Measurements from ENCODE around the gene TELO2.

TELO2 gene

GRCh38 chr16:1444730-1445517, 48.2 kb upstream of the TELO2 start:
- H3K27me3 ChIP-seq (ENCODE audit: control insufficient read depth, low read length) = no peaks in the 10 kb centered on the region
- no peaks in the 10 kb centered on the region for H3K4me1 ChIP-seq (ENCODE audit: control insufficient read depth, low read length)

DNA sequence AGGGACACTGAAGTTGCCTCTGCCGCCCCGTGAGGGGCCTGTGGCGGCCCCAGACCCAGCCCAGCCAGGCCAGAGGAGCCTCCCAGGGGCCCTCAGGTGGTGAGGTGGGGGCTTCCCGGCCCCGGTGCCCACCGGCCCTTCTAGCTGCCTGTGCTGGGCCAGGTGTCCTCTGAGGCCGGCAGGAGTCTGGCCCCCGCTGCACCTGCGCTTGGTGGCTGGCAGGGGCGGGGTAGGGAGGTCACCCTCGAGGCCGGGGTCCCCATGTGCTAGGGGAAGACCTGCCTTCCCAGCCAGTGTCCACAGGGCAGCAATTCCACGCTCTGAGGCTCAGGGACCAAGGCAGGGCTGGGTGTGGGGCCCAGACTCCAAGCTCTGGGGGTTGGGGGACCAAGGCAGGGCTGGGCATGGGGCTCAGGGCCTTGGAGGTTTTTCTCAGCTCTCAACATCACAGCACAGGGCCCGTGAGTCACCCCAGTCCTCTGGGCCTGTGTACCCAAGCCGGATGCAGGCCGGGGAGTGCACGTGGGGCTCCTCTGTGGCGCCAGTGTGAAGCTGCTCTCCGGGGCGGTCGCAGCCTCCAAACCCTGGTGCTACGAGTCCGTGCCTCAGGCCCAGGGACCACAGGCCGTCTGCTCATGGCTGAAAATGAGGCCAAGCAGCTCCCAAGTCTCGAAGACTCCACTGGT, 47.5 kb upstream of the TELO2 start:
- Histone ChIP-seq H3K4me2 (ENCODE audit: low read length) (no peak overlapping the region), H3K27ac (ENCODE audit: low read depth, low read length) (no peak overlapping the region), H3F3A (ENCODE audit: control insufficient read depth, insufficient read depth) (no peaks in the 10 kb centered on the region), H3K27me3 (ENCODE audit: control insufficient read depth, low read length) (no peaks in the 10 kb centered on the region), H3K9me3 (ENCODE audit: control insufficient read depth, insufficient read depth, low read length) (no peaks in the 10 kb centered on the region), H4K20me1 (ENCODE audit: control insufficient read depth, insufficient read depth, low read depth, low read length) (no peaks in the 10 kb centered on the region), H3K36me3 (ENCODE audit: control insufficient read depth, low read length) (peaks cover 8% of the 10 kb centered on the region; the same call in 1 of the 2 replicates), H3K79me2 (ENCODE audit: control insufficient read depth, low read length) (no peaks in the 10 kb centered on the region), H3K4me3 (ENCODE audit: low read length) (no peak overlapping the region), H3K4me1 (ENCODE audit: control insufficient read depth, low read length) (no peaks in the 10 kb centered on the region), H3K9me2 (replicated peaks; ENCODE audit: control insufficient read depth, low read length) (no peaks in the 10 kb centered on the region)
- TF ChIP-seq EZH2phosphoT487 (IDR thresholded peaks at IDR 0.05; ENCODE audit: borderline replicate concordance, low read length) = no peak
- TF ChIP-seq CTCF (IDR thresholded peaks at IDR 0.05; ENCODE audit: low read depth, low read length, poor library complexity, severe bottlenecking) = no peak

More at GRCh38 chr16:1444730-1445517, 48.2 kb upstream of the TELO2 start:
- no peak overlapping the region for H3K27ac ChIP-seq (ENCODE audit: low read depth, low read length)
- no peaks in the 10 kb centered on the region for H3K9me2 ChIP-seq (replicated peaks; ENCODE audit: control insufficient read depth, low read length)
- no peaks in the 10 kb centered on the region for H4K20me1 ChIP-seq (ENCODE audit: control insufficient read depth, insufficient read depth, low read depth, low read length)
- TF ChIP-seq CTCF (IDR thresholded peaks at IDR 0.05; ENCODE audit: low read depth, low read length, poor library complexity, severe bottlenecking) (no peak), EZH2phosphoT487 (IDR thresholded peaks at IDR 0.05; ENCODE audit: borderline replicate concordance, low read length) (no peak)
- H3K9me3 ChIP-seq (ENCODE audit: control insufficient read depth, insufficient read depth, low read length) = no peaks in the 10 kb centered on the region
- H3K36me3 ChIP-seq (ENCODE audit: control insufficient read depth, low read length) = peaks cover 8% of the 10 kb centered on the region; the same call in 1 of the 2 replicates
- H3K4me2 ChIP-seq (ENCODE audit: low read length) = no peak overlapping the region
- no peaks in the 10 kb centered on the region for H3K79me2 ChIP-seq (ENCODE audit: control insufficient read depth, low read length)
- no peak overlapping the region for H3K4me3 ChIP-seq (ENCODE audit: low read length)
- H3F3A ChIP-seq (ENCODE audit: control insufficient read depth, insufficient read depth) = no peaks in the 10 kb centered on the region

DNA sequence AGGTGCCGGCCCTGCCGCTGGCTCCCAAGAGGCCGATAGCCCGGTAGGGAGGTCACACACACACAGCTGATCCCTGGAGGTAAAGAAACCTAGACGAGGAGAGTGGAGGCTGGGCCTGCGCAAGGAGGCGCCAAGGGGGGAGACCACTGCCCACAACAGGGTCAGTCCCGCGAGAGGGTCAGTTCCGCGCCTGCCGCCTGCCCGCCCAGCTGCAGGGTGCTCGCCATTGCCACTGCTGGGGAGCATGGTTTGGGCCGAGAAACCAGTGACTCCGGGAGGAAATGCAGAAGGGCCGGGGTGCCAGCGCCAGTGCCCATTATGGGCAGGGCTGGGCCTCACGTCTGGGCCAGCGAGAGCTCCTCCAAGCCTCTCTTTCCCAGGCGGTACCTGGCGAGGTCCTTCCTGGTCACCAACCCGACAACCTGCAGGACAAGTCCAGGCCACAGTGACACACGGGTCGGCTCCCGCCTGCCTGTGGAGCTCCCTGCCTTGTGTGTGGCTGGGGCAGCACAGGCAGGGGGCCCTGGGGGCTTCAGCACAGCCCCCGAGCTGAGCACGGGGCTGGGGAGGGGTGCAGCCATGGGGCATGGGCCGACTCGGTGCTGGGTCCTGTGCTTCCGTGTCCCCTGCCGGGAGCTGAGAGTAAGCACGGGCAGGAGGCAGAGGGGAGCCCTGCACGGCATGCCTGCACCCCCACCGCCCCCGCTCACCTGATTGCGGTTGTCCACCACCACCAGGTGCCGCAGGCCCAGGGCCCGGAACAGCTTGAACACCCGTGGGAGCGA, 46.7 kb upstream of the TELO2 start:
- H3K27me3 ChIP-seq (ENCODE audit: control insufficient read depth, low read length) = no peaks in the 10 kb centered on the region
- H3K9me2 ChIP-seq (replicated peaks; ENCODE audit: control insufficient read depth, low read length) = no peaks in the 10 kb centered on the region
- H3K9me3 ChIP-seq (ENCODE audit: control insufficient read depth, insufficient read depth, low read length) = no peaks in the 10 kb centered on the region
- H3F3A ChIP-seq (ENCODE audit: control insufficient read depth, insufficient read depth) = no peaks in the 10 kb centered on the region
- TF ChIP-seq EZH2phosphoT487 (IDR thresholded peaks at IDR 0.05; ENCODE audit: borderline replicate concordance, low read length) = no peak
- no peak for TF ChIP-seq CTCF (IDR thresholded peaks at IDR 0.05; ENCODE audit: low read depth, low read length, poor library complexity, severe bottlenecking)
- no peak overlapping the region for H3K4me2 ChIP-seq (ENCODE audit: low read length)
- H3K36me3 ChIP-seq (ENCODE audit: control insufficient read depth, low read length) = peaks cover 11% of the 10 kb centered on the region; the same call in 1 of the 2 replicates
- no peaks in the 10 kb centered on the region for H3K4me1 ChIP-seq (ENCODE audit: control insufficient read depth, low read length)
- no peaks in the 10 kb centered on the region for H3K79me2 ChIP-seq (ENCODE audit: control insufficient read depth, low read length)
- H4K20me1 ChIP-seq (ENCODE audit: control insufficient read depth, insufficient read depth, low read depth, low read length) = no peaks in the 10 kb centered on the region
- no peak overlapping the region for H3K27ac ChIP-seq (ENCODE audit: low read depth, low read length)
- H3K4me3 ChIP-seq (ENCODE audit: low read length) = no peak overlapping the region
